ENCODE results near the gene CD93. TPM values are rescaled to one million over a fixed set of nuclear protein-coding genes. Genes with fewer than 3 reads are reported as not detected.

Gene CD93
- total RNA-seq, 2 donors from 2014 or later, result 99.2 to 163 TPM

DNA sequence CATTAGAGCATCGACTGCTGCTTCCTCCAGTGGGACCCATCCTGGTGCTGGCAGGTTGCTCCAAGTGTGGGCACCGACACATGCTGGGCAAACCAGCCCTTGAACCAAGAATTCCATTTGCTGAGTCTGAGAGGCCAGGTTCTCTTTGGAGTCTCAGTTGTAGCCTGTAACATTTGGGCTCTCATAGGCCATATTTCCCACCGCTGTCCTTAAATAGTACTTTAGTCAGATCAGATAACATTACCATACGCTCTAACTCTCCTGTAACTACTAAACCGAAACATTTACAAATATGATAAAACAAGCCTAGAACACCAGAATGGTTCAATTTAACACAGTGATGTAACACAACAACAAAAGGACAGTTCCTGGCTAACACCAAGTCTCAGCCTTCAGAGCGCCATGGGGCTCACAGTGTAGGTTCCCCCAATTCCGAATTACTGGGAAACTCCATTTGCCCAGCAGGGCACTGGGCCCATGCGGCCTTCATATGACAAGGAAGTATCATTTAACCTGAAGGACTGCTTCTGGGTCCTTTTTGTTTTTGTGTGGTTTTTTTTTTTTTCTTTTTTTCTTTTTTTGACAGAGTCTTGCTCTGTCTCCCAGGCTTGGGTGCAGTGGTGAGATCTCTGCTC lies 28.4 kb upstream of the CD93 start:
- TF ChIP-seq CTCF (IDR thresholded peaks at IDR 0.05), result no peak
- peak overlapping the region in 1 of 2 donors; percentile 20 for H3K27ac ChIP-seq
- H3K27me3 ChIP-seq (replicated peaks; ENCODE audit: insufficient read depth), result no peaks in the 10 kb centered on the region
- H3K4me3 ChIP-seq, result no peak overlapping the region
- DNase-seq (ENCODE audit: low spot score) (no peak), ATAC-seq (ENCODE audit: insufficient number of reproducible peaks, low FRiP score, low read depth) (no peak)
- H3K9me3 ChIP-seq, result no peaks in the 10 kb centered on the region
- no peaks in the 10 kb centered on the region for H3K36me3 ChIP-seq
- peaks cover 0 to 8% of the 10 kb centered on the region in 2 donors for H3K4me1 ChIP-seq (ENCODE audit: control insufficient read depth in 1 of 2, low read depth in 2 of 2)

DNA sequence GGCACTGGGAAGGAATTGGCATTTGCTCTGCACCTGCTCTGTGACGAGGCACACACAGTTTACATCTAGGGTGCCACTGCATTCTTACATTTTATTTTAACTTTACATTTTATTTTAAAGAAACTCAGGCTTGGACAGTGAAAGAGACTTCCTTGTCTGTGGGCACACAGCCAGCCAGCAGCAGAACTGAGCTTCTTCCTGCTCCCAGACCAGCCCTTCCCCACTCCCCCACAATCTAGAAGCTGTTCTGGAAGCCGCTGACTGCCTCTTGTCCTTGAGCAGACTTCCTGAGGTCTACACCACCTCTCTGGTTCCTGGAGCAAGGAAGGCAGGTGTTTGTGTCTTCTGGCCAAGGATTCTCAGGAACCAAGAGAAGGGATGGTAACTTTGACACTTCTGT lies 27.9 kb upstream of the CD93 start:
- H3K27ac ChIP-seq, result peak overlapping the region in 1 of 2 donors; percentile 16
- no peaks in the 10 kb centered on the region for H3K27me3 ChIP-seq (replicated peaks; ENCODE audit: insufficient read depth)
- H3K36me3 ChIP-seq, result no peaks in the 10 kb centered on the region
- no peaks in the 10 kb centered on the region for H3K9me3 ChIP-seq
- H3K4me1 ChIP-seq (ENCODE audit: control insufficient read depth in 1 of 2, low read depth in 2 of 2), result peaks cover 0 to 8% of the 10 kb centered on the region in 2 donors
- no peak for TF ChIP-seq CTCF (IDR thresholded peaks at IDR 0.05)
- no peak for DNase-seq (ENCODE audit: low spot score)
- H3K4me3 ChIP-seq, result no peak overlapping the region
- ATAC-seq (ENCODE audit: insufficient number of reproducible peaks, low FRiP score, low read depth), result no peak

GRCh38 chr20:23112595-23112994 lies 26.5 kb upstream of the CD93 start:
- DNase-seq (ENCODE audit: low spot score) (no peak), ATAC-seq (ENCODE audit: insufficient number of reproducible peaks, low FRiP score, low read depth) (no peak)
- no peak overlapping the region for H3K27ac ChIP-seq
- TF ChIP-seq CTCF (IDR thresholded peaks at IDR 0.05), result no peak
- no peaks in the 10 kb centered on the region for H3K36me3 ChIP-seq
- H3K4me3 ChIP-seq, result no peak overlapping the region
- H3K4me1 ChIP-seq (ENCODE audit: control insufficient read depth in 1 of 2, low read depth in 2 of 2), result peaks cover 0 to 8% of the 10 kb centered on the region in 2 donors
- no peaks in the 10 kb centered on the region for H3K27me3 ChIP-seq (replicated peaks; ENCODE audit: insufficient read depth)
- no peaks in the 10 kb centered on the region for H3K9me3 ChIP-seq

GRCh38 chr20:23111944-23112342 lies 25.8 kb upstream of the CD93 start:
- TF ChIP-seq CTCF (IDR thresholded peaks at IDR 0.05), result no peak
- Histone ChIP-seq H3K27me3 (replicated peaks; ENCODE audit: insufficient read depth) (no peaks in the 10 kb centered on the region), H3K4me3 (no peak overlapping the region), H3K9me3 (no peaks in the 10 kb centered on the region), H3K36me3 (no peaks in the 10 kb centered on the region), H3K27ac (no peak overlapping the region), H3K4me1 (ENCODE audit: control insufficient read depth in 1 of 2, low read depth in 2 of 2) (peaks cover 2 to 9% of the 10 kb centered on the region in 2 donors)
- no peak for DNase-seq (ENCODE audit: low spot score)
- no peak for ATAC-seq (ENCODE audit: insufficient number of reproducible peaks, low FRiP score, low read depth)

GRCh38 chr20:23111307-23111943 lies 25.3 kb upstream of the CD93 start:
- TF ChIP-seq CTCF (IDR thresholded peaks at IDR 0.05), result no peak
- H3K4me1 ChIP-seq (ENCODE audit: control insufficient read depth in 1 of 2, low read depth in 2 of 2), result peaks cover 4 to 9% of the 10 kb centered on the region in 2 donors
- DNase-seq (ENCODE audit: low spot score) (no peak), ATAC-seq (ENCODE audit: insufficient number of reproducible peaks, low FRiP score, low read depth) (no peak)
- no peaks in the 10 kb centered on the region for H3K27me3 ChIP-seq (replicated peaks; ENCODE audit: insufficient read depth)
- no peak overlapping the region for H3K4me3 ChIP-seq
- H3K36me3 ChIP-seq, result no peaks in the 10 kb centered on the region
- no peak overlapping the region for H3K27ac ChIP-seq
- no peaks in the 10 kb centered on the region for H3K9me3 ChIP-seq
